Effector memory CD4-positive, alpha-beta T cell (primary cell): Measurements from ENCODE around the gene NUFIP1.
A peak's percentile ranks its signal among the peaks of the same experiment; 100 is the strongest.

Experiments
- DNase-seq, 3 donors: peaks; one replicate each; pipeline ENCODE4 v3.0.0-alpha.2; 2020
- H3K27ac ChIP-seq: 2 replicates; pipeline ENCODE4 v1.7.0; 2013; ENCODE audit warnings: mild to moderate bottlenecking, low read length, moderate library complexity; ENCODE audit not compliant: insufficient read depth, poor library complexity, severe bottlenecking
- H3K27me3 ChIP-seq: replicated peaks from 2 replicates; pipeline ENCODE4 v1.7.0; 2013; ENCODE audit warnings: mild to moderate bottlenecking, low read length; ENCODE audit not compliant: insufficient read depth, control insufficient read depth, poor library complexity, severe bottlenecking
- H3K36me3 ChIP-seq: 2 replicates; pipeline ENCODE4 v1.7.0; 2013; ENCODE audit warnings: mild to moderate bottlenecking, low read length, moderate library complexity; ENCODE audit not compliant: control insufficient read depth, insufficient read depth
- H3K4me1 ChIP-seq: 2 replicates; pipeline ENCODE4 v1.7.0; 2013; ENCODE audit warnings: low read length, mild to moderate bottlenecking; ENCODE audit not compliant: control insufficient read depth, insufficient read depth, poor library complexity, severe bottlenecking
- H3K4me3 ChIP-seq: 2 replicates; pipeline ENCODE4 v1.7.0; 2013; ENCODE audit warnings: low read length, low read depth, mild to moderate bottlenecking; ENCODE audit not compliant: insufficient read depth, poor library complexity, severe bottlenecking
- H3K9me3 ChIP-seq: 2 replicates; pipeline ENCODE4 v1.7.0; 2013; ENCODE audit warnings: mild to moderate bottlenecking, low read length, moderate library complexity; ENCODE audit not compliant: control insufficient read depth

NUFIP1 gene

DNA sequence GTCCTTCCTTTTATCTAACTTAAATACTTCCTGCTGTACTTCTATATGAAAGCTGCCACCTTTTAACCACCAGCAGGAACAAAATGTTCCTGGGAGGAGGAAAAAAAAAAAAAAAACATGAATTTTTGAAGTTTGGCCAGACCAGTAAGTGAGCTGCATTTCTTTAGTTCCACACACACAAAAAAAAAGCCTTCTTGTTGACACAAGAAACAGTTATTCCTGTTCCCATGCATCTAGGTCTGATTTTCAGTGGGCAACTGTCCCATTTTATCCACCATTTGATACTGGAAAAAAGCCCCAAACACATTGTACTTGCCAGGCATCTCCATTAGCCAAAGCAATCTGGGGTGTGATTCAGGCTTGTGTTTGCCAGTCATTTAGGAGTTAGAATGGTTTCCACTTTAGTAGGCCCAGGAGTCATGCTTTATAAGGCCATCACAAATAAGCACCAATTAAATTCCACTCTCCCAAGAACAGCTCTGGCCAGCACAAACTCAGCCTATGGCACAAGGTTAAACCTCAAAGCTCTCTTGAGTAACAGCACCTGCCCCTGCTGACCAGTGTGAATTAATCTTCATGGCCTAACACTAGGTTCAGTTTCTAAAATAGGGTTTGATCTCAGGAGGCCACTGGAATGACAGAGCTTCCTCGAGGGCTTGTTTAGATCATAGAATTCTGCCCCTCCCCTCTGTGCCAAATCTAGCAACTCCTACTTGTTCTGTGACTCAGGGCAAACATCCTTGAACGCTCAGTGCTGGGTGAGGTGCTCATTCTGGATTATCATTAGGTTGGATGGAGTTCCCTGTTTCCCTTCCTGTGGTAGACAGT lies 67.1 kb downstream of the NUFIP1 start:
- H3K4me3 ChIP-seq = no peak overlapping the region
- no peak for DNase-seq
- H3K27me3 ChIP-seq = no peaks in the 10 kb centered on the region
- H3K9me3 ChIP-seq = no peaks in the 10 kb centered on the region
- H3K36me3 ChIP-seq = no peaks in the 10 kb centered on the region
- H3K4me1 ChIP-seq = peaks cover 8% of the 10 kb centered on the region
- no peak overlapping the region for H3K27ac ChIP-seq

DNA sequence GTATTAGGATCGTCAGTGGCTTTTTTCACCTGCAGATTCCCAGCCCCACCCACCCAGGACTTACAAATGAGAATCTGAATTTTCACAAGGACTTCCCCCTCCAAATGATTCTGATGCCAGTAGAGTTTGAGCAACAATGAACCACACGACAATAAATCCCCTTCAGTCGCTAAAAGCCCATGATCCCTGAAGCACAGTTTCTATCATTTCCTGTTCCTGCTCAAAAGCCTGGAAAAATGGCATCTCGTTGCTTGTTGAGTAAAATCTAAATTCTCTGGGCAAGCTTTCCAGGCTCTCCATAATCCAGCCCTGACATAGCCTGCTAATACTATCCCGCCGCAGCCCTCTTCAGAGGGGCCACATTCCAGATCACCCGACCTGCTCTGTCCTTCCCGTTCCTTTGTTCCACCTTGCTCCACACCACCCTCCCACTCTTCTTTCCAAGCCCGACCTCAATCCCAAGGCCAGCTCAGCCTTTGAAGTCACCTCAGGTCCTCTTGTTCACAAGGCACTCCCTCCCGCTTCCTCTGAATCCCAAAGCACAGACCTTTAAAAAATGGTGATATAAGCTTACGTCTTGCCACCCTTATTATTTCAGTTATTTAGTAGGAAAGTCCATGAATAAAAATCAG lies 67.9 kb downstream of the NUFIP1 start:
- Histone ChIP-seq H3K27me3 (no peaks in the 10 kb centered on the region), H3K4me1 (peaks cover 8% of the 10 kb centered on the region), H3K9me3 (no peaks in the 10 kb centered on the region), H3K36me3 (no peaks in the 10 kb centered on the region), H3K27ac (no peak overlapping the region), H3K4me3 (no peak overlapping the region)
- no peak for DNase-seq

DNA sequence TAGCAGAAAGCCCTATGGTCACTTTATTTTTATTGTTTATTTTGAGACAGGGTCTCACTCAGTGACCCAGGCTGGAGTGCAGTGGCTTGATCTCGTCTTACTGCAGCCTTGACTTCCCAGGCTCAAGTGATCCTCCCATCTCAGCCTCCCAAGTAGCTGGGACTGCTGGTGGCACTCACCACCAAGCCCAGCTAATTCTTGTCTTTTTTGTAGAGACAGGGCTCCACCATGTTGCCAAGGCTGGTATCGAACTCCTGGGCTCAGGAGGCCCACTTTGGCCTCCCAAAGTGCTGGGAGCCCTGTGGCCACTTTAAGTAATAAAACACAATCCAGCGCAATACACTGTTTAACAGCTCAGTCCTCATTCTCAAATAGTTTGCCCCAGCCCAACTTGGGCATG lies 69.3 kb downstream of the NUFIP1 start:
- DNase-seq = no peak
- Histone ChIP-seq H3K36me3 (no peaks in the 10 kb centered on the region), H3K9me3 (no peaks in the 10 kb centered on the region), H3K27me3 (no peaks in the 10 kb centered on the region), H3K4me1 (peaks cover 8% of the 10 kb centered on the region), H3K27ac (no peak overlapping the region), H3K4me3 (no peak overlapping the region)

DNA sequence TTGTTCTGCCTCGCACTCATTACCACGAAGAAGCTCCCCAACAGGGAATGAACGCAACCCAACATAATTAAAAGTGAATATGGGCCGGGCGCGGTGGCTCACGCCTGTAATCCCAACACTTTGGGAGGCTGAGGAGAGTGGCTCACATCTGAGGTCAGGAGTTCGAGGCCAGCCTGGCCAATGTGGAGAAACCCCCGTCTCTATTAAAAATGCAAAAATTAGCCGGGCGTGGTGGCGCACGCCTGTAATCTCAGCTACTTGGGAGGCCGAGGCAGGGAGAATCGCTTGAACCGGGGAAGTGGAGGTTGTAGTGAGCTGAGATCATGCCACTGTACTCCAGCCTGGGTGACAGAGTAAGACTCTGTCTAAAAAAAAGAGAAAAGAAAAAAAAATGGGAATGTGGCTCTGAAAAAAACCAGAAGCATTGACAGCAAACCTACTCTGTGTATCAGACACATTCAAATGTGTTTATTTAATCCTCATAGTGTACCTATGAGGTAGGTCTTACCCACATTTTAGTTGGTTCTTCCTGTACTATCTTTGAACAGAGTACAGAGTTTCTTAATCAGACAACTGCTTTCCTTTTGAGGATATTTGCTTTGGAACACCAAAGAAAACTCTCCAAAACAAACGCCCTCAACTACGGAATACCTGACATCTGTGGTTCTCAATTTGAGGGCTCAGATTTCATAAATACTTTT lies 70.0 kb downstream of the NUFIP1 start:
- H3K4me1 ChIP-seq = peaks cover 8% of the 10 kb centered on the region
- no peak for DNase-seq
- H3K27ac ChIP-seq = peak overlapping the region; percentile 76
- H3K9me3 ChIP-seq = no peaks in the 10 kb centered on the region
- H3K4me3 ChIP-seq = peak overlapping the region; percentile 59
- H3K36me3 ChIP-seq = no peaks in the 10 kb centered on the region
- H3K27me3 ChIP-seq = no peaks in the 10 kb centered on the region

- Histone ChIP-seq H3K9me3 (no peaks in the 10 kb centered on the region), H3K4me3 (peak overlapping the region; percentile 59), H3K36me3 (no peaks in the 10 kb centered on the region), H3K27ac (peak overlapping the region; percentile 76), H3K27me3 (no peaks in the 10 kb centered on the region), H3K4me1 (peaks cover 8% of the 10 kb centered on the region)
- DNase-seq = peak; percentile 59 to 75 (median 73)
Measured at GRCh38 chr13:44918326-44919103, 70.8 kb downstream of the NUFIP1 start.

DNA sequence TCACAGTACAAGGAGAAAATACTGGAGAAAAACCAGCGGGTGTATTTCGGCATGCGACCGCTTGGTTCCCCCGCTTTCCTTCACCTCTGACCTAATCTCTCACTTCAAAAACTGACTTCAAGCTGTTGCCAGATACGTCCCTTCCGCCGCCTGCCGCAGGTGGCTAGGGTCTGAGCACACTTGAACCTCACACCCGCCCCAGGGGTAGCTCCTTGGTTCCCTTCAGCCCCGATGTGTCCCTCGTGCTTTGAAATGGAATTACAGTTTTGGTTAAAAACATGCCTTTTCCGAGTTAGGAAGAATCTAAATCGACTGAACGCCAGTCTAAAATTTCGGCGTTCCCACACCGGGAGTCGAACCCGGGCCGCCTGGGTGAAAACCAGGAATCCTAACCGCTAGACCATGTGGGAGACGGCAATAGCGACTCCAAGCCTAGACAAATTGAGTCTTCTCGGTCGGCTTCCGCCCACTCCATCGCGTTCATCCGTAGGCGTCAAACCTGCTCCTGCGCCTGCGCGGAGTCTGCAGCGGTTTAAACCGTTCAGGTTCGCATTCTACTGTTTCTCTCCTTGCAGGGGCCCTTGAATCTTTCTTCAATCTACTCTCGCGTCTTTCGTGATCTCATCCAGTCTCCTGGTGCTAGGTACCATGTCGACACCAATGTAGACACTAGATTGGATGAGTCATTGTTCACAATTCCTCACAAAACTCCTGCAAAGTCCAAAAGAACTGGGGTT lies 71.5 kb downstream of the NUFIP1 start:
- Histone ChIP-seq H3K9me3 (no peaks in the 10 kb centered on the region), H3K36me3 (no peaks in the 10 kb centered on the region), H3K27ac (peak overlapping the region; percentile 76), H3K4me1 (peaks cover 8% of the 10 kb centered on the region), H3K4me3 (peak overlapping the region; percentile 59), H3K27me3 (no peaks in the 10 kb centered on the region)
- DNase-seq = peak; percentile 93 to 95 (median 94)

GRCh38 chr13:44912278-44913016 lies 76.8 kb downstream of the NUFIP1 start:
- no peak for DNase-seq
- Histone ChIP-seq H3K4me3 (no peak overlapping the region), H3K4me1 (no peaks in the 10 kb centered on the region), H3K36me3 (no peaks in the 10 kb centered on the region), H3K9me3 (no peaks in the 10 kb centered on the region), H3K27me3 (no peaks in the 10 kb centered on the region), H3K27ac (no peak overlapping the region)

GRCh38 chr13:44908712-44909111 lies 80.6 kb downstream of the NUFIP1 start:
- H3K4me1 ChIP-seq = no peaks in the 10 kb centered on the region
- no peak overlapping the region for H3K27ac ChIP-seq
- H3K36me3 ChIP-seq = no peaks in the 10 kb centered on the region
- H3K9me3 ChIP-seq = no peaks in the 10 kb centered on the region
- no peaks in the 10 kb centered on the region for H3K27me3 ChIP-seq
- H3K4me3 ChIP-seq = no peak overlapping the region
- no peak for DNase-seq

GRCh38 chr13:44908266-44908665 lies 81.0 kb downstream of the NUFIP1 start:
- DNase-seq = no peak
- no peaks in the 10 kb centered on the region for H3K27me3 ChIP-seq
- no peaks in the 10 kb centered on the region for H3K4me1 ChIP-seq
- H3K27ac ChIP-seq = no peak overlapping the region
- no peak overlapping the region for H3K4me3 ChIP-seq
- H3K9me3 ChIP-seq = no peaks in the 10 kb centered on the region
- no peaks in the 10 kb centered on the region for H3K36me3 ChIP-seq
